GM18519 (cell line): ENCODE measurements around the gene PHLDB3.
A peak's percentile ranks its signal among the peaks of the same experiment; 100 is the strongest.

Experiments
- ATAC-seq: cut with Tn5 transposase; IDR thresholded peaks from one replicate; pipeline ENCODE4 v1.9.1; 2021; ENCODE audit warnings: mild to moderate bottlenecking, moderate library complexity; ENCODE audit not compliant: unreplicated experiment, low FRiP score

Gene PHLDB3

DNA sequence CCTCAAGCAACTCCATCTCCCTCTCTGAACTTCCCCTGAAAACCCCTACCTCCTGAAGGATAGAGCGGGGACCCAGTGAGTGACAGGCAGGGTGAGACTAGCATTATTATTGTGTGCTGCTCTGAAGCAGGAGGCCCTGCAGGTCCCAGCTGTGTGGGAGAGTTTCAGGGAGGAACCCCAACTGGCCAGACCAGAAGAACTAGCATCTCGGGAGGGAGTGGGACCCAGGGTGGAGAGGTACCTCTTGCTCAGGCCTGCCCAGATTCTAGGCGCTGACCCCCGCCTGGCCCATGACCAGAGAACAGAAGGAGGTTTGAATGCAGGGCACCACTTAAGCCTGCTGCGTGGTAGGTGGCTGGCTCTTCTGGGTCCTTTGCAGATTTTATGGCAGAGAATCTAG, 33.5 kb downstream of the PHLDB3 start:
- ATAC-seq = no peak

DNA sequence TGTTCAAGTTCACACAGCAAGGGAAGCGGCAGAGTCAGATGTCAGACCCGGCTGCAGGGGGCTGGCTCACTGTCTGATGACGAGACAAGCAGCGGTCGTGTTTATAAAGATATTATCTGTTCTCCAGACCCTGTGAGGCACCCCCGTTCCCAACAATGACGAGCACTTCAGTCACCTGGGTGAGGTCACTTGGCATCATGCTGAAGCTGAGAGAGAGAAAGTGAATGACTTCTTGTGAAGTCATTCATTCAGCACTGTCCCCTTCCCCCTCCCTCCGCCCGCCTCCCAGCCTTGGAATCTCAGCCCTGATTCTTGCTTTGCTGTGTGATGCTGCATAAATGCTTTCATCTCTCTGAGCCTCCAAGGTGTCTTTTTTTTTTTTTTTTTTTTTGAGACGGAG, 34.3 kb downstream of the PHLDB3 start:
- no peak for ATAC-seq

- ATAC-seq = no peak
These were observed 35.4 kb downstream of the PHLDB3 start for GRCh38 chr19:43469160-43469480.

GRCh38 chr19:43468354-43469159, 36.0 kb downstream of the PHLDB3 start:
- ATAC-seq = no peak

DNA sequence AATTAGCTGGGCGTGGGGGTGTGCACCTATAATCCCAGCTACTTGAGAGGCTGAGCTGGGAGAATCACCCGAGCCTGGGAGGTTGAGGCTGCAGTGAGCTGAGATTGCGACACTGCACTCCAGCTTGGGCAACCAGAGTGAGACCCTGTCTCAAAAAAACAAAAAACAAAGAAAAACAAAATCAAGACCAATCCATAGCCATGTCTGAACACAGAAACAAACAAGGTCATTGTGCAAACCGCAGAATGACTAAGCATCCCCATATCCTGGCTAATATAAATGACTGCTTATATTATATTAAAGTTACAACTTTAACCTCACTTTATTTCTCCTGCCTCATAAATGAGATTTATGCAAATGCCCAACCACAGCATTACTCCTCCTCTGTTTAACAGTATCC, 36.8 kb downstream of the PHLDB3 start:
- no peak for ATAC-seq

- ATAC-seq = no peak
These were observed 37.3 kb downstream of the PHLDB3 start for GRCh38 chr19:43467276-43467675.

DNA sequence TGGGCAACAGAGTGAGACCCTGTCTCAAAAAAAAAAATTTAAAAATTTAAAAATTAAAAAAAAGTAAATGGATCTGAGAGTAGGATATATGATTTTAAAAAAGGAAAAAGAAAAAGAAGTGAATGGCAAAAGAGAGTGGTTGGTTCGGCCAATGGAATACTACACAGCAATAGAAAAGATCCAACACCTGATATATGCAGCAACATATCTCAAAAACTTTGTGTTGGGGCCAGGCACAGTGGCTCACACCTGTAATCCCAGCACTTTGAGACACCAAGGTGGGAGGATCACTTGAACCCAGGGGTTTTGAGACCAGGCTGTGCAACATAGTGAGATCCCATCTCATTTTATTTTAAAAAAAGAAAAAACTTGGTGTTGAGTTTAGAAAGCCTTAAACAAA, 37.8 kb downstream of the PHLDB3 start:
- ATAC-seq = no peak

- no peak for ATAC-seq
These were observed 39.0 kb downstream of the PHLDB3 start, which contains the start of gene LYPD3 for GRCh38 chr19:43465468-43466120. Gene LYPD3 (minus strand): TSS chr19:43465608. CDS start chr19:43465571, 37 bp downstream.

DNA sequence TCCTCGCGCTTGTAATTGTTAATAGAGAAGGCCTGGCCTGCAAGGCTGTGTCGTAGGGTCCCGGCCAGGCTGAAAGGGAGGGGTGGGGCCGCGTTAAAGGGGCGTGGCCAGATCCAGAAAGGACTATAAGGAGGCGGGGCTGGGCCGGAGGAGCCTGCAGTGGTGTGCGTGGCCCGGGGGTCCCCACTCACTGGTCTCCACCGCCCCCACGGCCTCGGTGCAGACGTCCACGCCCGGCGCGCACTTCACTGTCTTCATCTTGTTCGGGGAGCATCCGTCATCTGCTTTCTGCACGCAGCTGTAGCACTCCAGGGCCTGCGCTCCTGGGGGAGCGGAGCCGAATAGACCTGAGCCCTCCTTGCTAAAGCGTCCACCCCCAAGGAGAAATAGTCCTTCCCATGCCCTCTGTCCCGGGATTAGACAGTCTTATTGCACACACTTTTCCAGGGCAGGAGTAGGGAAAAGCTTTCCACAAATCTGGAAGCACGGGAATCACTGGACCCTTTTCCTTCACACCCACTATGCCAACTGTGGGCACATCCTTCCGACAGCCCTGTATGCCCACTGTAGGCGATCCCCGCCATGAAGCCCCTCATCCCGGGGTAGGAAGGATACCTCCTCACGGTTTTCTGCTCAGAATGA, 40.3 kb downstream of the PHLDB3 start:
- peak; percentile 10 for ATAC-seq

- peak; percentile 63 for ATAC-seq
These were observed 41.0 kb downstream of the PHLDB3 start for GRCh38 chr19:43463381-43464133.

GRCh38 chr19:43462785-43463380, 41.7 kb downstream of the PHLDB3 start:
- ATAC-seq = no peak

GRCh38 chr19:43462383-43462782, 42.2 kb downstream of the PHLDB3 start:
- no peak for ATAC-seq

DNA sequence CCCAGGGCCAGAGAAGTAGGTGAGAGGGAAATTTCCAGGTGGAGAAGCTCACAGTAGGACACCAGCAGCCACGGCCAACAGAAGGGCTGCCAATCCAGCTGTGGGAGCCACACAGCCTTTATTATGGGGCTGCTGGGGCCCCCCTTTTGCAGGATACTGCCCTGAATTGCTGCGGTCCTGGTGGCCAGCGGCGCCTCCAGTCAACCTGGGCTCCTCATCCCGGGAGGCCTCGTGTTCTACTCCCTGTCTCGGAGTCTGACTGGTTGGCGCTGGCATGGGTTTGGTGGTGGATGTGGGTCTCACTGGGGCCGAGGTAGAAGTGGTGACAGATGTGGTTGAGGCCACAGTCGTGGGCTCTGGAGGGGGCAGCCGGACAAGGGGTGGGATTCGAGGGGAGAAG, 43.2 kb downstream of the PHLDB3 start:
- ATAC-seq = no peak

DNA sequence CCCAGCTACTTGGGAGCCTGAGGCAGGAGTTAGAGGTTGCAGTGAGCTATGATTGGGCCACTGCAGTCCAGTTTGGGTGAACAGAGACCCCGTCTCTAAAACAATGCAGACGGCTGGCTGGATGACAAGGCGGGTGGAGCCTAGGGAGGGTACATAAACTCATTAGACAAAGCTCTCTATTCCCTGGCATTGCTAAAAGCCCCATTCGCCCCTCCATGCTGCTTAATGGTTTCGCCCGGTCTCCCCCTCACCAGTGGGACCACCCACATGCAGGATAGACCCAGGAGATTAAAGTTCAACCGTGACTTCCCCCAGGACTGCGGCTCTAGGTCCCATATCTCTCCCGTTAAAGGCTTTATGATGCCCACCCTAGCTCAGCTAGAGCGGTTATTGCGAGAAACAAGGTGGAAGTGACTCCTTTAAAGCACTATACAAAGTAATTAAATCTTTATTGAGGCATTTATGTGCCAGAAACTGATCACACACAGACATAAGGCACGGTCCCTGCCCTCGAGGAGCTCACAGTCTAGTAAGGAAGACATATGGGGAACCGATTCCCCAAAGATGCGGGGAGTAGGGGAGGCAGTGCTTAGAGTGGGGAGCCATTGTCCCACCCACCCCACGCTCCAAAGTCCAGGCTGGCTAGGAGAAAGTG, 44.1 kb downstream of the PHLDB3 start:
- ATAC-seq = no peak

GRCh38 chr19:43457809-43458208, 46.7 kb downstream of the PHLDB3 start:
- ATAC-seq = no peak

- ATAC-seq = no peak
These were observed 49.0 kb downstream of the PHLDB3 start for GRCh38 chr19:43455321-43456113.

GRCh38 chr19:43454031-43454430, 50.5 kb downstream of the PHLDB3 start:
- ATAC-seq = no peak

DNA sequence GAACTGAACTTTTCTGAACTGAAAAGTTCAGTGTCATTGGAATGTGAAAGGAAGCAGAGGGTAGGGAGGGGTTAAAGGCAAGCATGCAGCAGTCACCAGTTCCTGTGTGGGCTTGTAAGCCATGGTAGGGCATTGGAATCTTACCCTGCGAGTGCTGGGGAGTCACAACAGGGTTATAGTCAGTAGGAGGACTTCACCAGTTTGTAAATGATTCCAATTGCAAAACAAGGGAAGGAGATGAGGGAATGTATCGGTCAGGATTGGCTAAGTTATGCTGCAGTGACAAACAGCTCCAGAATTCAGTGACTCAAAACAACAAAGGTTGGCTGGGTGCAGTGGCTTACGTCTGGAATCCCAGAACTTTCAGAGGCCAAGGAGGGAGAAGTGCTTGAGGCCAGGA, 52.0 kb downstream of the PHLDB3 start:
- ATAC-seq = no peak

DNA sequence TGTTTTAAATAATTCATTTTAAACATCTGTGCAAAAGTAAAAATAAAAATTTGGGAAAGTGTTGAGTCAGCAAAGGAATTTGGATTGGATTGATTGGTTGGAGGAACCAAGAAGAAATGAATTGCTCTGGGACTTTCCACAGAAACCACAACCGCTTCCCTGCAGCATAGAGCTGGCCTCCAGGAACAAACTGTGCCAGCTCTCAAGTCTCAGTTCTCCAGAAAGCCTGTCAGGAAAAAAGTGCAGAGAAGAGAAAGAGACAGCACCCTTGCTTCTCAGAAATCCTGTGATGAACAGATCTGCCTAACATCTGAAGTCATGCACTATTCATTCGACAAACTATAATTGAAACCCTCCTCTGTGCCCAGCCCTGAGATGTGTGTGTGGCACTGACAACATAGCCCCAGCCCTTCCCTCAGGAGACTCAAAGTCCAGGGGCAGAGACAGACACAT, 54.0 kb downstream of the PHLDB3 start:
- no peak for ATAC-seq
